WTC11 (cell line): ENCODE results near the gene TMEM31. TPM values are rescaled to one million over a fixed set of nuclear protein-coding genes. Genes with fewer than 3 reads are reported as not detected.

Experiments
- ATAC-seq: fragments of 200-7000 bp; cut with Tn5 transposase; 2 replicates; pipeline ENCODE4 v1.10.0; 2021; ENCODE audit warnings: mild to moderate bottlenecking, moderate library complexity
- CTCF ChIA-PET: fragments of 300-600 bp; sonication (Branson Sonifier 250); formaldehyde crosslinking; loops from one replicate; lab custom pipeline; 2021; ENCODE audit warnings: antibody characterized with exemption; lab: Charles Lee
- POLR2A ChIA-PET: fragments of 350-600 bp; sonication (Branson Sonifier 250); formaldehyde crosslinking; loops from one replicate; lab custom pipeline; 2021; ENCODE audit warnings: antibody characterized with exemption; lab: Charles Lee
- DNase-seq: peaks from one replicate; pipeline ENCODE4 v3.0.0; 2021; ENCODE audit warnings: low spot score
- H3K27ac Mint-ChIP-seq: 2 replicates; pipeline ENCODE4 v1.8.0; 2021; ENCODE audit warnings: mixed read lengths
- H3K27me3 Mint-ChIP-seq: 2 replicates; pipeline ENCODE4 v1.8.0; 2021; ENCODE audit warnings: low read depth, mild to moderate bottlenecking, moderate library complexity, mixed read lengths
- H3K36me3 Mint-ChIP-seq: 2 replicates; pipeline ENCODE4 v1.8.0; 2021; ENCODE audit warnings: mixed read lengths
- H3K4me1 Mint-ChIP-seq: 2 replicates; pipeline ENCODE4 v1.8.0; 2022; ENCODE audit warnings: mixed read lengths
- H3K4me3 Mint-ChIP-seq: 2 replicates; pipeline ENCODE4 v1.8.0; 2021; ENCODE audit warnings: mild to moderate bottlenecking, moderate library complexity, mixed read lengths
- H3K9me3 Mint-ChIP-seq: 2 replicates; pipeline ENCODE4 v1.8.0; 2021; ENCODE audit warnings: mixed read lengths
- ELF4 ChIP-seq: sonication (generic); formaldehyde crosslinking; IDR thresholded peaks from 2 replicates; pipeline ENCODE4 v1.8.1; 2022; ENCODE audit warnings: low read depth, mild to moderate bottlenecking, moderate library complexity, missing genetic modification reagents
- EMX1 ChIP-seq: fragments of 250-450 bp; sonication (Bioruptor Pico); IDR thresholded peaks from 2 replicates; pipeline ENCODE4 v1.8.0; 2021; ENCODE audit warnings: mild to moderate bottlenecking
- JAZF1 ChIP-seq: fragments of 250-450 bp; sonication (Bioruptor Pico); IDR thresholded peaks from 2 replicates; pipeline ENCODE4 v1.9.0; 2021; ENCODE audit warnings: moderate library complexity, mild to moderate bottlenecking, inconsistent platforms
- NR1H2 ChIP-seq: sonication (generic); formaldehyde crosslinking; IDR thresholded peaks from 2 replicates; pipeline ENCODE4 v1.9.0; 2021; ENCODE audit warnings: mild to moderate bottlenecking, moderate library complexity, missing genetic modification reagents
- NR3C1 ChIP-seq: sonication (generic); formaldehyde crosslinking; conservative IDR thresholded peaks from 2 replicates; pipeline ENCODE4 v1.8.1; 2023; ENCODE audit warnings: low read depth, mild to moderate bottlenecking, missing genetic modification reagents
- SOX15 ChIP-seq: fragments of 250-450 bp; sonication (Bioruptor Pico); IDR thresholded peaks from 2 replicates; pipeline ENCODE4 v1.9.0; 2021; ENCODE audit warnings: mild to moderate bottlenecking
- ZNF121 ChIP-seq: sonication (generic); formaldehyde crosslinking; IDR thresholded peaks from 2 replicates; pipeline ENCODE4 v1.8.0; 2023; ENCODE audit warnings: missing genetic modification reagents
- ZNF281 ChIP-seq: sonication (generic); formaldehyde crosslinking; IDR thresholded peaks from 2 replicates; pipeline ENCODE4 v1.8.0; 2023; ENCODE audit warnings: mild to moderate bottlenecking, missing genetic modification reagents
- ZNF317 ChIP-seq: sonication (generic); formaldehyde crosslinking; IDR thresholded peaks from 2 replicates; pipeline ENCODE4 v1.8.1; 2023; ENCODE audit warnings: low read depth, mild to moderate bottlenecking, moderate library complexity, missing genetic modification reagents, borderline replicate concordance
- ZNF425 ChIP-seq: fragments of 250-450 bp; sonication (Bioruptor Pico); conservative IDR thresholded peaks from 2 replicates; pipeline ENCODE4 v1.9.0; 2021; ENCODE audit warnings: mild to moderate bottlenecking
- total RNA-seq: library from RNA; stranded (reverse); gene quantifications from 3 replicates; pipeline ENCODE4 v1.2.3, GENCODE V29; 2021
- TF ChIP-seq, protein P1 (sequence below): sonication (generic); formaldehyde crosslinking; IDR thresholded peaks from 2 replicates; pipeline ENCODE4 v1.8.0; 2023; ENCODE audit warnings: missing genetic modification reagents
- TF ChIP-seq, protein P2 (sequence below): sonication (generic); formaldehyde crosslinking; IDR thresholded peaks from 2 replicates; pipeline ENCODE4 v1.8.1; 2022; ENCODE audit warnings: mild to moderate bottlenecking, missing genetic modification reagents, moderate library complexity, borderline replicate concordance
- TF ChIP-seq, protein P3 (sequence below): sonication (generic); formaldehyde crosslinking; IDR thresholded peaks from 2 replicates; pipeline ENCODE4 v1.8.0; 2022; ENCODE audit warnings: mild to moderate bottlenecking, missing genetic modification reagents
- TF ChIP-seq, protein P4 (sequence below): fragments of 250-450 bp; sonication (Bioruptor Pico); IDR thresholded peaks from 2 replicates; pipeline ENCODE4 v1.9.0; 2021; ENCODE audit warnings: mild to moderate bottlenecking, borderline replicate concordance
- TF ChIP-seq, protein P5 (sequence below): sonication (generic); formaldehyde crosslinking; conservative IDR thresholded peaks from 2 replicates; pipeline ENCODE4 v1.8.1; 2022; ENCODE audit warnings: mild to moderate bottlenecking, missing genetic modification reagents

The TMEM31 gene
- total RNA-seq, 1 experiment from 2014 or later: 0.24 TPM

GRCh38 chrX:103730796-103731493 is 20.2 kb downstream of the TMEM31 start:
- DNase-seq (no peak), ATAC-seq (peak; percentile 41; the same call in 1 of the 2 replicates)
- Mint-ChIP-seq H3K36me3 (no peaks in the 10 kb centered on the region), H3K9me3 (no peaks in the 10 kb centered on the region), H3K4me3 (no peak overlapping the region), H3K27ac (peak overlapping the region; percentile 74), H3K4me1 (peaks cover 60% of the 10 kb centered on the region), H3K27me3 (peaks cover 12% of the 10 kb centered on the region)
- TF ChIP-seq JAZF1: no peak
- no peak for TF ChIP-seq ZNF121 (CRISPR knock-in tag)
- TF ChIP-seq, protein P1, sequence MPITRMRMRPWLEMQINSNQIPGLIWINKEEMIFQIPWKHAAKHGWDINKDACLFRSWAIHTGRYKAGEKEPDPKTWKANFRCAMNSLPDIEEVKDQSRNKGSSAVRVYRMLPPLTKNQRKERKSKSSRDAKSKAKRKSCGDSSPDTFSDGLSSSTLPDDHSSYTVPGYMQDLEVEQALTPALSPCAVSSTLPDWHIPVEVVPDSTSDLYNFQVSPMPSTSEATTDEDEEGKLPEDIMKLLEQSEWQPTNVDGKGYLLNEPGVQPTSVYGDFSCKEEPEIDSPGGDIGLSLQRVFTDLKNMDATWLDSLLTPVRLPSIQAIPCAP (CRISPR knock-in tag): no peak
- ChIA-PET POLR2A (interaction anchor here (1.1 to 1.2 kb wide), 2 partner anchors 30 to 36 kb away, joined by 3 read pairs; no protein-coding TSS in a partner anchor), CTCF (interaction anchor here (0.6 to 3.1 kb wide), 4 partner anchors 9 to 392 kb away, joined by 3 to 25 read pairs (median 4); partner anchors contain the start of gene TMEM31)

DNA sequence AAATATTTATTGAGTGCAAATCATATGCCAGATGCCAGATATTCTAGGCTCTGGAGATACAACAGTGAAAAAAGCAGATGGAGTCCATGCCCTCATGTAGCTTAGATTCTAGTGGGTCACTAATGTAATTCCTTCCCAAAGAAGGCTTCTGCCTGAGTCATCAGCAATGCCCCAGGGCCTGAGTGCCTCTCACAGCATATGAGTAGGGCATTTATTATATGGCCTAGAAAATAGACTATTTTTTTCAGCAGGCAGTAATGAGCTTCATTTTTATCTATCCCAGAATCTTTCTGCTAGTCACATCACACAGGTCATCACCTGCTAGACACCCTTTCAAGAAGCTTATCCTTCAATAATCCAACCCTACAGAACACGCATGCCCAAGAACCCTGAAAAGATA is 22.3 kb downstream of the TMEM31 start:
- H3K27ac Mint-ChIP-seq: no peak overlapping the region
- H3K36me3 Mint-ChIP-seq: no peaks in the 10 kb centered on the region
- no peak for ATAC-seq
- ChIA-PET CTCF (no interaction called here), POLR2A (no interaction called here)
- no peaks in the 10 kb centered on the region for H3K9me3 Mint-ChIP-seq
- no peak overlapping the region for H3K4me3 Mint-ChIP-seq
- peaks cover 46% of the 10 kb centered on the region for H3K4me1 Mint-ChIP-seq
- H3K27me3 Mint-ChIP-seq: peaks cover 12% of the 10 kb centered on the region
- DNase-seq: no peak
- TF ChIP-seq, protein P2, sequence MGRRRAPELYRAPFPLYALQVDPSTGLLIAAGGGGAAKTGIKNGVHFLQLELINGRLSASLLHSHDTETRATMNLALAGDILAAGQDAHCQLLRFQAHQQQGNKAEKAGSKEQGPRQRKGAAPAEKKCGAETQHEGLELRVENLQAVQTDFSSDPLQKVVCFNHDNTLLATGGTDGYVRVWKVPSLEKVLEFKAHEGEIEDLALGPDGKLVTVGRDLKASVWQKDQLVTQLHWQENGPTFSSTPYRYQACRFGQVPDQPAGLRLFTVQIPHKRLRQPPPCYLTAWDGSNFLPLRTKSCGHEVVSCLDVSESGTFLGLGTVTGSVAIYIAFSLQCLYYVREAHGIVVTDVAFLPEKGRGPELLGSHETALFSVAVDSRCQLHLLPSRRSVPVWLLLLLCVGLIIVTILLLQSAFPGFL (CRISPR knock-in tag): no peak
- no peak for TF ChIP-seq NR1H2 (CRISPR knock-in tag)
- TF ChIP-seq NR3C1: no peak
- no peak for TF ChIP-seq ELF4 (CRISPR knock-in tag)
- TF ChIP-seq, protein P3, sequence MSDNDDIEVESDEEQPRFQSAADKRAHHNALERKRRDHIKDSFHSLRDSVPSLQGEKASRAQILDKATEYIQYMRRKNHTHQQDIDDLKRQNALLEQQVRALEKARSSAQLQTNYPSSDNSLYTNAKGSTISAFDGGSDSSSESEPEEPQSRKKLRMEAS (CRISPR knock-in tag): no peak
- TF ChIP-seq, protein P4, sequence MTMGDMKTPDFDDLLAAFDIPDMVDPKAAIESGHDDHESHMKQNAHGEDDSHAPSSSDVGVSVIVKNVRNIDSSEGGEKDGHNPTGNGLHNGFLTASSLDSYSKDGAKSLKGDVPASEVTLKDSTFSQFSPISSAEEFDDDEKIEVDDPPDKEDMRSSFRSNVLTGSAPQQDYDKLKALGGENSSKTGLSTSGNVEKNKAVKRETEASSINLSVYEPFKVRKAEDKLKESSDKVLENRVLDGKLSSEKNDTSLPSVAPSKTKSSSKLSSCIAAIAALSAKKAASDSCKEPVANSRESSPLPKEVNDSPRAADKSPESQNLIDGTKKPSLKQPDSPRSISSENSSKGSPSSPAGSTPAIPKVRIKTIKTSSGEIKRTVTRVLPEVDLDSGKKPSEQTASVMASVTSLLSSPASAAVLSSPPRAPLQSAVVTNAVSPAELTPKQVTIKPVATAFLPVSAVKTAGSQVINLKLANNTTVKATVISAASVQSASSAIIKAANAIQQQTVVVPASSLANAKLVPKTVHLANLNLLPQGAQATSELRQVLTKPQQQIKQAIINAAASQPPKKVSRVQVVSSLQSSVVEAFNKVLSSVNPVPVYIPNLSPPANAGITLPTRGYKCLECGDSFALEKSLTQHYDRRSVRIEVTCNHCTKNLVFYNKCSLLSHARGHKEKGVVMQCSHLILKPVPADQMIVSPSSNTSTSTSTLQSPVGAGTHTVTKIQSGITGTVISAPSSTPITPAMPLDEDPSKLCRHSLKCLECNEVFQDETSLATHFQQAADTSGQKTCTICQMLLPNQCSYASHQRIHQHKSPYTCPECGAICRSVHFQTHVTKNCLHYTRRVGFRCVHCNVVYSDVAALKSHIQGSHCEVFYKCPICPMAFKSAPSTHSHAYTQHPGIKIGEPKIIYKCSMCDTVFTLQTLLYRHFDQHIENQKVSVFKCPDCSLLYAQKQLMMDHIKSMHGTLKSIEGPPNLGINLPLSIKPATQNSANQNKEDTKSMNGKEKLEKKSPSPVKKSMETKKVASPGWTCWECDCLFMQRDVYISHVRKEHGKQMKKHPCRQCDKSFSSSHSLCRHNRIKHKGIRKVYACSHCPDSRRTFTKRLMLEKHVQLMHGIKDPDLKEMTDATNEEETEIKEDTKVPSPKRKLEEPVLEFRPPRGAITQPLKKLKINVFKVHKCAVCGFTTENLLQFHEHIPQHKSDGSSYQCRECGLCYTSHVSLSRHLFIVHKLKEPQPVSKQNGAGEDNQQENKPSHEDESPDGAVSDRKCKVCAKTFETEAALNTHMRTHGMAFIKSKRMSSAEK (CRISPR knock-in tag): no peak
- TF ChIP-seq ZNF317 (CRISPR knock-in tag): no peak
- TF ChIP-seq ZNF281 (CRISPR knock-in tag): no peak
- TF ChIP-seq, protein P5, sequence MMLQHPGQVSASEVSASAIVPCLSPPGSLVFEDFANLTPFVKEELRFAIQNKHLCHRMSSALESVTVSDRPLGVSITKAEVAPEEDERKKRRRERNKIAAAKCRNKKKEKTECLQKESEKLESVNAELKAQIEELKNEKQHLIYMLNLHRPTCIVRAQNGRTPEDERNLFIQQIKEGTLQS (CRISPR knock-in tag): no peak
- TF ChIP-seq SOX15 (CRISPR knock-in tag): no peak
- TF ChIP-seq, protein P1 (CRISPR knock-in tag): no peak
- no peak for TF ChIP-seq EMX1 (CRISPR knock-in tag)
- TF ChIP-seq ZNF425 (CRISPR knock-in tag): no peak
